Tibial nerve (tissue), 4 donors: ENCODE results near the gene SH3BP1. TPM values are rescaled to one million over a fixed set of nuclear protein-coding genes. Genes with fewer than 3 reads are reported as not detected.

Experiments used
- DNase-seq, 2 donors: peaks; one replicate each; pipeline ENCODE4 v3.0.0-alpha.2; 2019; ENCODE audit warnings: low spot score in 2 of 2
- H3K27ac ChIP-seq, 4 donors: fragments of 200-600 bp; sonication (generic) in 3 of 4; one replicate each; pipeline ENCODE4 v1.5.1; 2017 to 2019; ENCODE audit warnings: mild to moderate bottlenecking in 1 of 4
- H3K27me3 ChIP-seq, 2 donors: fragments of 200-600 bp; sonication (generic) in 1 of 2; one replicate each; pipeline versions ENCODE4 v1.5.1 to v1.6.0; 2017 to 2019
- H3K36me3 ChIP-seq, 3 donors: fragments of 200-600 bp; sonication (generic); one replicate each; pipeline ENCODE4 v1.5.1; 2018 to 2019
- H3K4me1 ChIP-seq, 4 donors: fragments of 200-600 bp; sonication (generic) in 3 of 4; one replicate each; pipeline ENCODE4 v1.5.1; 2017 to 2019
- H3K4me3 ChIP-seq, 4 donors: fragments of 200-600 bp; sonication (generic) in 3 of 4; one replicate each; pipeline ENCODE4 v1.5.1; 2017 to 2019; ENCODE audit warnings: mild to moderate bottlenecking in 1 of 4, moderate library complexity in 1 of 4
- H3K9me3 ChIP-seq, 4 donors: fragments of 200-600 bp; sonication (generic) in 3 of 4; one replicate each; pipeline ENCODE4 v1.5.1; 2017 to 2019
- CTCF ChIP-seq, 5 experiments: fragments of 200-600 bp in 3 of 5; fragments of 450-650 bp in 2 of 5; sonication (generic) in 3 of 5; IDR thresholded peaks; one replicate each; pipeline ENCODE4 v1.5.1; 2016 to 2019; ENCODE audit warnings: antibody characterized with exemption in 5 of 5, mild to moderate bottlenecking in 3 of 5, moderate library complexity in 2 of 5
- EP300 ChIP-seq, 2 donors: sonication (generic); formaldehyde crosslinking; IDR thresholded peaks; one replicate each; pipeline ENCODE4 v1.6.1; 2017; ENCODE audit warnings: antibody characterized with exemption in 2 of 2, mild to moderate bottlenecking in 1 of 2
- POLR2A ChIP-seq, 2 donors: fragments of 450-650 bp; IDR thresholded peaks; one replicate each; pipeline ENCODE4 v1.6.1; 2017; ENCODE audit warnings: antibody characterized with exemption in 2 of 2, mild to moderate bottlenecking in 2 of 2, moderate library complexity in 2 of 2
- WGBS, 2 donors: methylation state at CpG; one replicate each; pipeline ENCODE4 v1.1.5; 2018; 5-methylcytosine and 5-hydroxymethylcytosine counted together
- total RNA-seq, 4 donors: library from RNA; depleted of rRNA; stranded (reverse); fragments of >200 nt; gene quantifications; one replicate each; pipeline ENCODE4 v1.1.0, GENCODE V29; 2016

Gene SH3BP1
- total RNA-seq, 4 donors from 2014 or later = 7.5 to 19.8 (median 13.9) TPM

- no peak overlapping the region for H3K4me3 ChIP-seq
- DNase-seq = no peak
- H3K27ac ChIP-seq = peak overlapping the region; percentile 47 to 90 (median 86)
- peaks cover 0 to 75% (median 29%) of the 10 kb centered on the region in 4 donors for H3K4me1 ChIP-seq
- TF ChIP-seq CTCF (IDR thresholded peaks at IDR 0.05) (no peak), POLR2A (IDR thresholded peaks at IDR 0.05) (no peak), EP300 (IDR thresholded peaks at IDR 0.05) (no peak)
- 64 to 69% methylated on average over 5 of the region's 5 CpGs for WGBS, 2 donors
- H3K9me3 ChIP-seq = no peaks in the 10 kb centered on the region
- H3K27me3 ChIP-seq = no peaks in the 10 kb centered on the region
- peaks cover 0 to 13% (median 0%) of the 10 kb centered on the region in 3 donors for H3K36me3 ChIP-seq
Observed at GRCh38 chr22:37662039-37662438, 22.6 kb downstream of the SH3BP1 start.

GRCh38 chr22:37663521-37664140 lies 24.2 kb downstream of the SH3BP1 start:
- Histone ChIP-seq H3K27me3 (no peaks in the 10 kb centered on the region), H3K4me3 (no peak overlapping the region), H3K27ac (peak overlapping the region; percentile 51 to 90 (median 78)), H3K36me3 (peaks cover 0 to 18% (median 0%) of the 10 kb centered on the region in 3 donors), H3K4me1 (peaks cover 0 to 81% (median 24%) of the 10 kb centered on the region in 4 donors), H3K9me3 (no peaks in the 10 kb centered on the region)
- TF ChIP-seq EP300 (IDR thresholded peaks at IDR 0.05) (no peak), CTCF (IDR thresholded peaks at IDR 0.05) (no peak), POLR2A (IDR thresholded peaks at IDR 0.05) (no peak)
- no peak for DNase-seq
- WGBS, 2 donors = 65 to 69% methylated on average over 16 of the region's 16 CpGs

- Histone ChIP-seq H3K9me3 (no peaks in the 10 kb centered on the region), H3K27ac (peak overlapping the region; percentile 51 to 90 (median 78)), H3K4me3 (no peak overlapping the region), H3K4me1 (peaks cover 0 to 77% (median 22%) of the 10 kb centered on the region in 4 donors), H3K36me3 (peaks cover 0 to 18% (median 0%) of the 10 kb centered on the region in 3 donors), H3K27me3 (no peaks in the 10 kb centered on the region)
- TF ChIP-seq CTCF (IDR thresholded peaks at IDR 0.05) = no peak
- peak in 1 of 2 donors; percentile 71 for TF ChIP-seq EP300 (IDR thresholded peaks at IDR 0.05)
- TF ChIP-seq POLR2A (IDR thresholded peaks at IDR 0.05) = no peak
- peak in 1 of 2 donors; percentile 38 for DNase-seq
- 26 to 56% methylated on average over 16 of the region's 16 CpGs for WGBS, 2 donors
Observed at GRCh38 chr22:37664249-37665101, 25.0 kb downstream of the SH3BP1 start.

GRCh38 chr22:37665487-37665886 lies 26.0 kb downstream of the SH3BP1 start:
- TF ChIP-seq CTCF (IDR thresholded peaks at IDR 0.05) (no peak), POLR2A (IDR thresholded peaks at IDR 0.05) (no peak), EP300 (IDR thresholded peaks at IDR 0.05) (no peak)
- Histone ChIP-seq H3K36me3 (peaks cover 0 to 18% (median 0%) of the 10 kb centered on the region in 3 donors), H3K4me3 (no peak overlapping the region), H3K9me3 (no peaks in the 10 kb centered on the region), H3K27me3 (no peaks in the 10 kb centered on the region), H3K27ac (peak overlapping the region; percentile 51 to 90 (median 70)), H3K4me1 (peaks cover 0 to 66% (median 12%) of the 10 kb centered on the region in 4 donors)
- 61 to 80% methylated on average over 13 to 22 of the region's 24 CpGs for WGBS, 2 donors
- no peak for DNase-seq

- Histone ChIP-seq H3K27ac (no peak overlapping the region), H3K4me3 (no peak overlapping the region), H3K9me3 (no peaks in the 10 kb centered on the region), H3K4me1 (peaks cover 7 to 72% (median 22%) of the 10 kb centered on the region in 4 donors), H3K27me3 (no peaks in the 10 kb centered on the region), H3K36me3 (peaks cover 0 to 18% (median 0%) of the 10 kb centered on the region in 3 donors)
- no peak for TF ChIP-seq POLR2A (IDR thresholded peaks at IDR 0.05)
- TF ChIP-seq EP300 (IDR thresholded peaks at IDR 0.05) = no peak
- TF ChIP-seq CTCF (IDR thresholded peaks at IDR 0.05) = no peak
- 39 to 52% methylated on average over 6 of the region's 6 CpGs for WGBS, 2 donors
- no peak for DNase-seq
Observed at GRCh38 chr22:37669586-37669985, 30.1 kb downstream of the SH3BP1 start.
